GM21717 (cell line): ENCODE data around the gene MYH8.

ENCODE experiments used
- ATAC-seq: cut with Tn5 transposase; IDR thresholded peaks from one replicate; pipeline ENCODE4 v1.9.1; 2021; ENCODE audit warnings: mild to moderate bottlenecking, moderate library complexity; ENCODE audit not compliant: unreplicated experiment

Gene MYH8

GRCh38 chr17:10421900-10422542 lies at the start of gene MYH8:
Gene MYH8 (minus strand): TSS chr17:10421950. CDS start chr17:10420227, 1,723 bp downstream.
- no peak for ATAC-seq

DNA sequence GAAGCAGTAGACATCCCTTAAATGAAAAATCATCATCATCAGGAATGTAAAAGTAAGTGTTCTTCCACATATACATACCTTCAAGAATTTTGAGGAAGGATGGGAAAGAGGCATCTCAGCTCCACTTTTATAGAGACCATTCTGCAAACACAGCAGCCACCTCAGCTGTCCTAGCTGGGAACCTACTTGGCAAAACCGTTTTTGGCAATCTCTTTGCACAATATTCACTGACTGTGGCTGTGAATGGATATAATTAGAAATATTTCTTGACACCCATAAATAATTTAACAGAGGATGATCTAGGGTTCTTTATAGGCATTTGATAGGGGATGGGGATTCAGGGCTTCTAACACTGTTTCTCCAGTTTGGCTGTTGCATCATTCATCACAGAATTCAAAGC lies 47.7 kb upstream of the MYH8 start, which contains the start of gene MYH4:
TSS of gene MYH4 (minus strand) at position 101 of the 400 bp plus-strand sequence. CDS start 2,814 bp downstream, outside the sequence.
- no peak for ATAC-seq

GRCh38 chr17:10463402-10463801 lies 41.7 kb upstream of the MYH8 start:
- ATAC-seq: no peak

DNA sequence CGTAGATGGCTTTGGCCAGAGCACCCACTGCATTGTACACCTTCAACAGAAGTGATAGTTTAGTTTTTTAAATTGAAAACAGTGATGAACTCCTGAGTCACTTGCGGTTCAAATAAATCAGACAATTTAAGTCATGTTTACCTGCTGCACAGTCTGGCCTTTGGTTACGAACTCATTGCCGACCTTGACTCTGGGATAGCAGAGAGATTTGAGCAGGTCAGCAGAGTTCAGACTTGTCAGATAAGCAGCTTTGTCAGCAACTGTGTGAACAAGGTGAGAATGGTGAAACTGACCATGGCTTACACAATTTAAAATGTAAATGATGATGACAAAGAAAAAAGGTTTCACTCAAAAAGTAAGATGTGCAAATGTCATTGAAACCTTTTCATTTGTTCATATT lies 38.3 kb upstream of the MYH8 start:
- ATAC-seq: no peak

- ATAC-seq: no peak
Observed at GRCh38 chr17:10458701-10459100, 37.0 kb upstream of the MYH8 start.

GRCh38 chr17:10457952-10458351 lies 36.2 kb upstream of the MYH8 start:
- ATAC-seq: no peak

GRCh38 chr17:10447026-10447931 lies 25.5 kb upstream of the MYH8 start:
- ATAC-seq: no peak

DNA sequence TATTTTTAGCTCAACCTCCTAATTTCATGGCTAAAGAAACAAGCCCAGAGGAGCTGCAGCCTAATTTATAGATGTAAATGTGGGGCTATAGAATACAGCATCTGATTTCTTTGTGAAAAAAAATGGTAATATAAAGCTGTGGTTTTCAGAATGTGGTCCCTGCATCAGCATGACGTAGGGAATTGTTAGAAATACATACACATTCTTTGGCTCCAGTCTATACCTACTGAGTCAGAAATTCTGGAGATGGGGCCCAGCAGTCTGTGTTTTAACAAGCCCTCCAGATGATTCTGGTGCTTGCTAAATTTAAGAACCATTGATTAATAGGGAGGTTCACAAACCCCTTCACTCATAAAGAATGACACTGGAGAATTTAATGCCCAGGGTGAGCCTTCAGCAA lies 18.1 kb upstream of the MYH8 start:
- ATAC-seq: no peak

- no peak for ATAC-seq
Observed at GRCh38 chr17:10435096-10435495, 13.3 kb upstream of the MYH8 start.

- no peak for ATAC-seq
Observed at GRCh38 chr17:10429421-10430045, 7.8 kb upstream of the MYH8 start.

DNA sequence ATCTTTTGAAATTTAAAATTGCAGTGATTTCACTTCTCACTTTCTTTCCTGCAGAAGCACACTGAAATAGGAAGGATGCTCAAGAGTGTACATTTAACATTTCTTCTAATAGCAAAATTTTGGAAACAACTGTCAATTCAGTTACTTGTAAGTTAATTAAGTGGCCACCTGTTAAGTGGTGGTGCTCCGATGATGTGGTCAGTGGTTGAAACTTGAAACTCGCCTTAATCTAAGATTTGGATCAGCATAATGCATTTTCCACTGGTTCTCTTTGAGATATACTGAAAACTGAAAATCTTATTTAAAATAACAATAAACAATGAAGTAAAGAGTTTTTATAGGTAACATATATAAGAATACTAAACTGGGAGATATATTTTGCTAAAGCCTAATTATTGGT lies 7.0 kb upstream of the MYH8 start:
- ATAC-seq: no peak

- ATAC-seq: no peak
Observed at GRCh38 chr17:10421211-10421610, 539 bp downstream of the MYH8 start.

DNA sequence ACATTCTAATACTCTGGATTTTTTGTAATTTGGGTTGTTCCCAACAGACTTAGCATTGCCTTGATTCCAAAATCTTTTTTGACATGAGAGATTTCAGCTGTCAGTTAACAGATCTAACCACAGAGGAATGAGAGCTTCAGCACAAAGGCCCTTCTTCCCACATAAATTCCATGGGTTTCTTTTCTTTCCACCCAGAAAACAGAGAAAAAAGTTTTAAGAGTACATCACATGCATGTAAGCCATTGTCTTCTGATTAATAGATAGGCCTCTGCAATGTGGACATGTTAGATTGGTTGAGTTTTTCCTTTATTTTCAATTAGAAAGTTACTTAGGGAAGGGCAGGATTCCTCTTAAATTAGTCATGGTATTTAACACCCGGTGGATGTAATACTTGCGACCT lies 939 bp downstream of the MYH8 start:
- no peak for ATAC-seq

DNA sequence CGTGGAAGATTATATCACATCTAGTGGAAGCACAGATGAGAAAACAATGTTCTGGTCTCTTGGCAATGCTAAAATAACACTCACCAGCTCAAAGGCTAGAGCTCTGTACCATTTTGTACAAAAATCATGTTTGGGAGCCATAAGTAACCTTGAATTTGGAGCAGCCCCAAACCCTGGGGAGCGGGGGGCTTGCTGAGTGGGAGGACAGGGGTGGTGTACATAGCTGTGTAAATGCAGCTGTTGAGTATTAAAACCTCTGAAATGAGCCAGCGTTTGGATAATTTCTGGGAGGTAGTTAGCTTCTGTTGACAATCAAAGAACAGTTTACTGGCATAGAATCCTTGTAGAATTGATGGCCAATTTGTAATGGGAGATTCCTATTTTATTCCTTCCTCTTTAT lies 4.3 kb downstream of the MYH8 start:
- ATAC-seq: no peak

GRCh38 chr17:10415161-10415560 lies 6.6 kb downstream of the MYH8 start:
- ATAC-seq: no peak

DNA sequence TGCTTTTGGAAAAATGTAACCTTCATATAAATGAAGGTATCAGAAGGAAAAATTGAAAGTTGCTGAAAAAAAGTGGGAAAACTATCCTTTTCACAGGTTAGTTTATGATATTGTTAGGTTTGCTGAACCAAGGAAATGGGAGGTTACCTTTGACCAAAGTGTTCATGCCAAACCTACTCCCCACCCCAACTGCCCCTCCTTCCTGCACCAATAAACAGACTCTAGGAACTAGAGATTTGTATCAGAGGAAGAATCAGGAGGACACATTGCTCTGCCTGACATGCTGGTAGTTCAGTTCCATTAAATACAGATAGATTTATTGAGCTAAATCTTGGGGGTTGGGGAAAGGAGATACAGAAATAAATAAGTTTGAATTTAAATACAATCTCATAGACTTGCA lies 18.2 kb downstream of the MYH8 start:
- ATAC-seq: no peak

DNA sequence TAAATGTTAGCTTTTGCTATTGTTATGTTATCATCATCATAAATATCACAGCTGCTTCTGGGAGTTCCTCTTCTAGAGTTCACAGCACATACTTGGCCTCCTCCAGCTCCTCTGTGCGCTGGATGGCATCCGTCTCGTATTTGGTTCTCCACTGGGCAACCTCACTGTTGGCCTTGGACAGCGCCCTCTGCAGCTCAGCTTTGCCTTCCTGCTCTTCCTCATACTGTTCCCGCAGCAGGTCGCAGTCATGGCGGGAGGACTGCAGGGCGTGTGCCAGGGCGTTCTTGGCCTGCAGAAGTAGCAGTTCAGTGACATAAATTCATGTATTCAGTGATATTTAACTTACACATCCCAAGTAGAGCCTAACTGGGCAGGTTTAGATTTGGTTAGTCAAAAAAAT lies 23.4 kb downstream of the MYH8 start:
- no peak for ATAC-seq

- no peak for ATAC-seq
Observed at GRCh38 chr17:10396524-10397163, 25.1 kb downstream of the MYH8 start.

DNA sequence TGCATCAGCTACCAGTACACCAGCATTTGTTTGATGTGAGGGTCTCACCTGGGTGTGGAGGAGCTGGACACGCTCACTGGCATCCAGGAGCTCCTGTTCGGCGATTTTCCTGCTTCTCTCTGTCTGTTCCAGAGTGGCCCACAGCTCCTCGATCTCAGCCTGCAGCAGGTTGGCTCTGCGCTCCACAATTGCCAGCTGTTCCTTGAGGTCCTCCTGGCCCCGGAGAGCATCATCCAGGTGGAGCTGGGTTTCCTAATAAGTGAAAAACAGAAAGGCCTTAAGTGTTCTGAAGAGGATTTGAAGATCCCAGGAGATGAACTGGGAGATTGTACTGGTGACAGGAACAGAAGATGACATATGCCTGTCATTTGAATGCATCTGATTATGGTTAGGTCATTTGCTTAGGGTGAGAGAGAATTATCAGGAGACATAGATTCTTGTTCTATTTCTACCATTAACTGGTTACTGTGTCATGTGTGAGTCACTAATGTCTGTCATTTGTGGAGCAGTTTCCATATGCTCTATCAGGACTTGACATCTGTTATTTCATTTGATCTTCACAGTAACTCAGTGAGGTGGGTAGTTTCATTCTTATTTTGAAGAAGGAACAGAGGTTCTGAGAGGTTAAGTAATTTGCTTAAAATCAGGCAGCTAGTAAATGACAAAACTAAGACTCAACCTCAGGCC lies 27.4 kb downstream of the MYH8 start:
- ATAC-seq: no peak

DNA sequence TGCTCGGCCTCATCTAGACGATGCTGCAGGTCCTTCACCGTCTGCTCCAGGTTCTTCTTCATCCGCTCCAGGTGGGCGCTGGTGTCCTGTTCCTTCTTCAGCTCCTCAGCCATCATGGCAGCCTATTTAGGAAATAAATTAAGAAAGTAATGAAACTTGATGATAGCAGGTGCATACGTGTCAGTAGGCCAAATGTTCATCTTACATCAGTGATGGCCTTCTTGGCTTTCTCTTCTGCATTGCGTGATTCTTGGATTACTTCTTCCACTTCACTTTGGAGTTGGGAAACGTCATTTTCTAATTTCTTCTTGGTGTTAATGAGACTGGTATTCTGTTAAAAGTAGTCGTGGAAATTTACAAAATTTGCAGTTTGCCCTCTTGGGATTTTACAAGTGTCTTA lies 28.9 kb downstream of the MYH8 start:
- ATAC-seq: no peak

DNA sequence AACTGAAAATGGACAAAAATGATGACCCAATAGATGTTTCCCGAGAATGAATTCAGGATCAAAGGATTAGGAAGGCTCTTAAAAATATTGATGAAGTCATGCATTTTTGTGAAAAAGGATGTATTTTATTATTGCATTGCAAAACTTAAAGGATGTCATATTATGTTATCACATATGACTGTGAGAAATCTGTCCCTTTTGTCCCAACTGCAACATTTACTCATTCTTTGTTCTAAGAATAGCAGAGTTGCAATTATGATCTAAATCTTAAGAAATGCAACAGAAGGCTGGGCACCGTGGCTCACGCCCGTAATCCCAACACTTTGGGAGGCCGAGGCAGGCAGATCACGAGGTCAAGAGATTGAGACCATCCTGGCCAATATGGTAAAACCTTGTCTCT lies 35.9 kb downstream of the MYH8 start:
- no peak for ATAC-seq
